Lower lobe of right lung (tissue), 2 donors: ENCODE measurements around the gene ATAD3B. TPM values are rescaled to one million over a fixed set of nuclear protein-coding genes. Genes with fewer than 3 reads are reported as not detected.
"Not testable (repeated sequence)": the region's sequence is repeated elsewhere in the genome, so short reads cannot be mapped to it uniquely, and the experiment has no call there.

Experiments used
- ATAC-seq, 2 donors: fragments of 200-7000 bp; cut with Tn5 transposase; one replicate each; pipeline ENCODE4 v1.9.1; 2020 to 2022; ENCODE audit warnings: mild to moderate bottlenecking in 2 of 2, moderate library complexity in 2 of 2
- DNase-seq: peaks from one replicate; pipeline ENCODE4 v3.0.0-alpha.2; 2020
- H3K27ac ChIP-seq: fragments of 200-600 bp; one replicate; pipeline ENCODE4 v1.8.0; 2022
- H3K27me3 ChIP-seq: fragments of 200-600 bp; one replicate; pipeline ENCODE4 v1.8.0; 2022; ENCODE audit warnings: low read depth
- H3K36me3 ChIP-seq: fragments of 200-600 bp; one replicate; pipeline ENCODE4 v1.8.0; 2022; ENCODE audit warnings: mild to moderate bottlenecking
- H3K4me1 ChIP-seq: fragments of 200-600 bp; one replicate; pipeline ENCODE4 v1.8.0; 2022
- H3K4me3 ChIP-seq: fragments of 200-600 bp; one replicate; pipeline ENCODE4 v1.8.0; 2022; ENCODE audit warnings: mild to moderate bottlenecking
- H3K9me3 ChIP-seq: fragments of 200-600 bp; one replicate; pipeline ENCODE4 v1.8.0; 2022
- CTCF ChIP-seq: fragments of 200-600 bp; IDR thresholded peaks from one replicate; pipeline ENCODE4 v1.8.0; 2022; ENCODE audit warnings: antibody characterized with exemption, mild to moderate bottlenecking
- intact Hi-C: fragments of 100-400 bp; cut with DNase I; formaldehyde crosslinking; loops from one replicate; pipeline ENCODE4 v1.11.0; 2022
- total RNA-seq: library from RNA; stranded (reverse); fragmentation: NEBNext Ultra II Directional; extraction: Animal tissue kit (Norgen Biotek cat#: 25700); gene quantifications from one replicate; pipeline ENCODE4 v1.2.1, GENCODE V29; 2021
- donor health status: DM: no; HTN: yes; CAD: no; lungs with severe emphysema.

Gene ATAD3B
- total RNA-seq, 1 donor from 2014 or later, result 19.0 TPM

- peak; percentile 46 to 71 for ATAC-seq
- H3K4me3 ChIP-seq, result peak overlapping the region; percentile 32
- TF ChIP-seq CTCF, result peak; percentile 69
These were observed 33.3 kb downstream of the ATAD3B start for GRCh38 chr1:1504777-1505365.

GRCh38 chr1:1505366-1505798, 33.8 kb downstream of the ATAD3B start:
- peak overlapping the region; percentile 32 for H3K4me3 ChIP-seq
- intact Hi-C loops, H3K4me1 ChIP-seq, H3K9me3 ChIP-seq, H3K36me3 ChIP-seq, H3K27me3 ChIP-seq: not testable (repeated sequence)
- peak; percentile 63 for DNase-seq
- TF ChIP-seq CTCF, result peak; percentile 18
- H3K27ac ChIP-seq, result peak overlapping the region; percentile 84
- ATAC-seq, result peak; percentile 46 to 54

More at GRCh38 chr1:1504777-1505365, 33.3 kb downstream of the ATAD3B start:
- intact Hi-C loops, H3K4me1 ChIP-seq, H3K36me3 ChIP-seq, H3K27me3 ChIP-seq, H3K9me3 ChIP-seq: not testable (repeated sequence)
- peak; percentile 81 for DNase-seq
- peak overlapping the region; percentile 84 for H3K27ac ChIP-seq

- H3K4me1 ChIP-seq, result peaks cover 11% of the 10 kb centered on the region
- H3K36me3 ChIP-seq, H3K9me3 ChIP-seq, ATAC-seq, DNase-seq, intact Hi-C loops, H3K27me3 ChIP-seq, H3K4me3 ChIP-seq: not testable (repeated sequence)
- H3K27ac ChIP-seq, result peak overlapping the region; percentile 84
These were observed 34.2 kb downstream of the ATAD3B start for GRCh38 chr1:1505801-1506200.

- TF ChIP-seq CTCF, result no peak
- intact Hi-C loops, result no loop called here
- Histone ChIP-seq H3K4me1 (peaks cover 16% of the 10 kb centered on the region), H3K27me3 (no peaks in the 10 kb centered on the region), H3K27ac (no peak overlapping the region), H3K36me3 (no peaks in the 10 kb centered on the region), H3K9me3 (no peaks in the 10 kb centered on the region), H3K4me3 (no peak overlapping the region)
- DNase-seq (no peak), ATAC-seq (no peak)
These were observed 35.7 kb downstream of the ATAD3B start for GRCh38 chr1:1507305-1507704.

- H3K9me3 ChIP-seq, intact Hi-C loops, H3K27ac ChIP-seq, H3K4me3 ChIP-seq, H3K36me3 ChIP-seq, H3K27me3 ChIP-seq, DNase-seq: not testable (repeated sequence)
- peaks cover 16% of the 10 kb centered on the region for H3K4me1 ChIP-seq
- peak in 1 of 2 donors; percentile 2 for ATAC-seq
These were observed 37.4 kb downstream of the ATAD3B start for GRCh38 chr1:1508775-1509464.

- DNase-seq, H3K9me3 ChIP-seq, intact Hi-C loops, ATAC-seq, H3K27ac ChIP-seq, H3K27me3 ChIP-seq, H3K4me3 ChIP-seq, H3K36me3 ChIP-seq: not testable (repeated sequence)
- H3K4me1 ChIP-seq, result peaks cover 16% of the 10 kb centered on the region
These were observed 37.9 kb downstream of the ATAD3B start for GRCh38 chr1:1509465-1509850.

GRCh38 chr1:1510912-1511532, 39.5 kb downstream of the ATAD3B start:
- Histone ChIP-seq H3K9me3 (no peaks in the 10 kb centered on the region), H3K36me3 (no peaks in the 10 kb centered on the region), H3K27me3 (no peaks in the 10 kb centered on the region), H3K27ac (peak overlapping the region; percentile 96), H3K4me1 (peaks cover 8% of the 10 kb centered on the region), H3K4me3 (peak overlapping the region; percentile 97)
- DNase-seq (no peak), ATAC-seq (peak in 1 of 2 donors; percentile 25)
- intact Hi-C loops, result no loop called here
- no peak for TF ChIP-seq CTCF
